Bronchial epithelial cell (primary cell): ENCODE results near the gene FOXO3. TPM values are rescaled to one million over a fixed set of nuclear protein-coding genes. Genes with fewer than 3 reads are reported as not detected.
"Not testable (repeated sequence)": the region's sequence is repeated elsewhere in the genome, so short reads cannot be mapped to it uniquely, and the experiment has no call there.

Experiments used
- DNase-seq: peaks from one replicate; pipeline ENCODE4 v3.0.0-alpha.2; 2010; ENCODE audit warnings: low read depth
- FAIRE-seq: peaks from 2 replicates; lab custom pipeline; 2011; peaks lifted over from hg19 to GRCh38; lab: Jason Lieb, UNC
- H3K27me3 ChIP-seq: 2 replicates; pipeline ENCODE4 v1.5.1; 2011; ENCODE audit warnings: low read length; ENCODE audit not compliant: control insufficient read depth, insufficient read depth
- H3K36me3 ChIP-seq: 2 replicates; pipeline ENCODE4 v1.5.1; 2011; ENCODE audit warnings: low read length; ENCODE audit not compliant: control insufficient read depth, insufficient read depth
- H3K4me3 ChIP-seq: 2 replicates; pipeline ENCODE4 v1.5.1; 2011; ENCODE audit warnings: mild to moderate bottlenecking, low read depth, low read length, control low read depth
- CTCF ChIP-seq: IDR thresholded peaks from 2 replicates; pipeline ENCODE4 v1.5.1; 2011; ENCODE audit warnings: mild to moderate bottlenecking, moderate library complexity, low read length, control low read depth, inconsistent platforms; ENCODE audit not compliant: insufficient read depth, severe bottlenecking
- total RNA-seq: library from RNA; depleted of rRNA; stranded (reverse); fragments of >200 nt; gene quantifications from 2 replicates; pipeline ENCODE4 v1.2.1, GENCODE V29; 2014

Gene FOXO3
- total RNA-seq, 1 donor from 2014 or later, result 28.7 TPM

- FAIRE-seq, result no peak
- DNase-seq, result peak; percentile 44
- Histone ChIP-seq H3K4me3 (no peak overlapping the region), H3K36me3 (no peaks in the 10 kb centered on the region), H3K27me3 (no peaks in the 10 kb centered on the region)
- TF ChIP-seq CTCF, result peak; percentile 72
These were observed 34.0 kb upstream of the FOXO3 start for GRCh38 chr6:108526739-108527174.

GRCh38 chr6:108528878-108529277, 31.8 kb upstream of the FOXO3 start:
- FAIRE-seq (no peak), DNase-seq (no peak)
- H3K36me3 ChIP-seq, result no peaks in the 10 kb centered on the region
- TF ChIP-seq CTCF, result no peak
- no peaks in the 10 kb centered on the region for H3K27me3 ChIP-seq
- H3K4me3 ChIP-seq, result no peak overlapping the region

- TF ChIP-seq CTCF, result no peak
- no peak for FAIRE-seq
- no peak overlapping the region for H3K4me3 ChIP-seq
These were observed 29.4 kb upstream of the FOXO3 start for GRCh38 chr6:108531332-108531731.

GRCh38 chr6:108535114-108535742, 25.5 kb upstream of the FOXO3 start:
- no peak for DNase-seq
- no peak for TF ChIP-seq CTCF
- H3K4me3 ChIP-seq, result no peak overlapping the region

More at GRCh38 chr6:108531332-108531731, 29.4 kb upstream of the FOXO3 start:
- no peaks in the 10 kb centered on the region for H3K27me3 ChIP-seq
- H3K36me3 ChIP-seq, result no peaks in the 10 kb centered on the region
- DNase-seq, result no peak

GRCh38 chr6:108535920-108536535, 24.7 kb upstream of the FOXO3 start:
- not testable (repeated sequence) for H3K27me3 ChIP-seq, DNase-seq, H3K4me3 ChIP-seq, H3K36me3 ChIP-seq, FAIRE-seq

More at GRCh38 chr6:108535114-108535742, 25.5 kb upstream of the FOXO3 start:
- H3K27me3 ChIP-seq, result no peaks in the 10 kb centered on the region
- FAIRE-seq, result no peak
- H3K36me3 ChIP-seq, result no peaks in the 10 kb centered on the region

- TF ChIP-seq CTCF, result peak; percentile 83
- FAIRE-seq, result peak; percentile 73
- peak; percentile 78 for DNase-seq
These were observed 18.6 kb upstream of the FOXO3 start for GRCh38 chr6:108541843-108542759.

More at GRCh38 chr6:108541843-108542759, 18.6 kb upstream of the FOXO3 start:
- Histone ChIP-seq H3K27me3 (no peaks in the 10 kb centered on the region), H3K36me3 (no peaks in the 10 kb centered on the region), H3K4me3 (no peak overlapping the region)
